Measurements from ENCODE around the gene SORCS2. TPM values are rescaled to one million over a fixed set of nuclear protein-coding genes. Genes with fewer than 3 reads are reported as not detected.

The SORCS2 gene
- total and polyA plus RNA-seq, 2 of the 4 experiments (the other 2 are of a cell fraction): 0.36 to 0.62 TPM

GRCh38 chr4:7708981-7709380, 516.6 kb downstream of the SORCS2 start:
- no peak overlapping the region for H3K14ac ChIP-seq (replicated peaks; ENCODE audit: low read depth, low read length)
- no peak overlapping the region for H3K4ac ChIP-seq (ENCODE audit: low read depth, low read length)
- no peak overlapping the region for H2AFZ ChIP-seq (replicated peaks; ENCODE audit: low read length, poor library complexity)
- DNase-seq (no peak), ATAC-seq (ENCODE audit: low read depth) (peak; percentile 38; the same call in 1 of the 2 replicates)
- no peak overlapping the region for H3K27ac ChIP-seq (ENCODE audit: insufficient read depth, low read length)
- no peak overlapping the region for H3K23ac ChIP-seq (ENCODE audit: low read depth, low read length)
- H2BK15ac ChIP-seq (ENCODE audit: low read depth, low read length): no peak overlapping the region
- no CpG with 5 or more reads among the region's 15 CpGs for WGBS, 2 experiments (ENCODE audit: extremely low coverage in 2 of 2, insufficient read length in 1 of 2)
- H2BK120ac ChIP-seq (ENCODE audit: low read depth, low read length): no peak overlapping the region
- H4K5ac ChIP-seq (ENCODE audit: low read depth, low read length): no peak overlapping the region
- H4K8ac ChIP-seq (ENCODE audit: low read depth in 2 of 2, low read length in 2 of 2): no peak overlapping the region
- no peak overlapping the region for H3K4me2 ChIP-seq (ENCODE audit: low read depth, low read length)
- no peaks in the 10 kb centered on the region for H3K4me1 ChIP-seq (ENCODE audit: control insufficient read depth, insufficient read depth, low read length)
- no peak for TF ChIP-seq ELK1 (IDR thresholded peaks at IDR 0.05; ENCODE audit: borderline replicate concordance, low read depth, low read length)
- no peak overlapping the region for H3K18ac ChIP-seq (ENCODE audit: low read depth, low read length)
- no peaks in the 10 kb centered on the region for H4K20me1 ChIP-seq (ENCODE audit: insufficient read depth, low read length)
- no peaks in the 10 kb centered on the region for H3K36me3 ChIP-seq (ENCODE audit: control insufficient read depth, insufficient read depth, low read length)
- H3K56ac ChIP-seq (ENCODE audit: extremely low read depth, insufficient read depth, low read length): no peak overlapping the region
- no peak overlapping the region for H2BK5ac ChIP-seq (ENCODE audit: low read depth, low read length, poor library complexity, severe bottlenecking)
- no peak overlapping the region for H3K9ac ChIP-seq (ENCODE audit: low read depth, low read length)
- H3K79me1 ChIP-seq (ENCODE audit: low read depth in 1 of 2, low read length in 2 of 2): no peaks in the 10 kb centered on the region
- intact Hi-C loops (cut with micrococcal nuclease) (no loop called here), dilution Hi-C loops (cut with HindIII; ENCODE audit: low sequenced_read_pairs, unreplicated experiment) (no loop called here), in situ Hi-C loops (cut with MboI; ENCODE audit: low sequenced_read_pairs) (no loop called here)
- peaks cover 36% of the 10 kb centered on the region for H3K27me3 ChIP-seq (ENCODE audit: control insufficient read depth, insufficient read depth, low read length)
- POLR2A ChIA-PET (ENCODE audit: unreplicated experiment): no interaction called here
- no TSS peak for BruUV-seq (replicated peaks)
- H3K4me3 ChIP-seq (ENCODE audit: insufficient read depth, low read depth, low read length): no peak overlapping the region
- H3K9me3 ChIP-seq (ENCODE audit: control insufficient read depth, insufficient read depth, low read length): peaks cover under 1% of the 10 kb centered on the region; the same call in 1 of the 2 replicates
- H2AK5ac ChIP-seq (ENCODE audit: low read depth, low read length): no peak overlapping the region
- H2AK9ac ChIP-seq (replicated peaks; ENCODE audit: low read depth, low read length, poor library complexity): no peak overlapping the region
- H2BK20ac ChIP-seq (ENCODE audit: low read depth, low read length): no peak overlapping the region
- H4K91ac ChIP-seq (ENCODE audit: insufficient read depth, low read depth, low read length): no peak overlapping the region
- CTCF ChIA-PET: no interaction called here
- H3K9me1 ChIP-seq (ENCODE audit: insufficient read depth, low read length): no peaks in the 10 kb centered on the region
